AG04450 (cell line): ENCODE data around the gene FARS2. TPM values are rescaled to one million over a fixed set of nuclear protein-coding genes. Genes with fewer than 3 reads are reported as not detected.

Experiments
- CTCF ChIA-PET: fragments of 300-600, 350-600 bp; formaldehyde crosslinking; extraction: SDS; loops from one replicate; lab custom pipeline; 2022; ENCODE audit warnings: antibody characterized with exemption, inconsistent platforms; lab: Charles Lee
- POLR2A ChIA-PET: fragments of 350-600 bp; formaldehyde crosslinking; extraction: SDS; loops from one replicate; lab custom pipeline; 2021; ENCODE audit warnings: antibody characterized with exemption, inconsistent platforms; lab: Yijun Ruan, JAX
- DNase-seq: peaks from one replicate; pipeline ENCODE4 v3.0.0-alpha.2; 2011; ENCODE audit warnings: low read depth, low spot score
- H3K27ac ChIP-seq: one replicate; pipeline ENCODE4 v1.5.1; 2012; ENCODE audit warnings: low read depth, low read length, control low read depth
- H3K27me3 ChIP-seq: one replicate; pipeline ENCODE4 v1.6.0; 2012; ENCODE audit warnings: low read length; ENCODE audit not compliant: control insufficient read depth, insufficient read depth
- H3K4me3 ChIP-seq: 2 replicates; pipeline ENCODE4 v1.5.1; 2011; ENCODE audit warnings: mild to moderate bottlenecking, low read depth, low read length, control low read depth
- H3K9me3 ChIP-seq: 2 replicates; pipeline ENCODE4 v1.5.1; 2012; ENCODE audit warnings: low read length; ENCODE audit not compliant: control insufficient read depth, insufficient read depth
- CTCF ChIP-seq: IDR thresholded peaks from 2 replicates; pipeline ENCODE4 v1.5.1; 2011; ENCODE audit warnings: low read depth, low read length, control low read depth, inconsistent platforms
- polyA plus RNA-seq: library from polyadenylated mRNA; depleted of rRNA; stranded (reverse); fragments of >200 nt; gene quantifications from 2 replicates; pipeline ENCODE4 v1.2.3, GENCODE V29; 2011

FARS2 gene
- polyA plus RNA-seq, 1 experiment, result 14.0 TPM

GRCh38 chr6:5492356-5492755, 231.0 kb downstream of the FARS2 start:
- TF ChIP-seq CTCF, result no peak
- POLR2A ChIA-PET, result no interaction called here
- CTCF ChIA-PET, result interaction anchor here (3.1 kb wide), 1 partner anchor 22 kb away, joined by 17 read pairs; no protein-coding TSS in a partner anchor

GRCh38 chr6:5493806-5494205, 232.5 kb downstream of the FARS2 start:
- DNase-seq, result no peak
- Histone ChIP-seq H3K9me3 (no peaks in the 10 kb centered on the region), H3K27me3 (no peaks in the 10 kb centered on the region), H3K27ac (no peak overlapping the region), H3K4me3 (no peak overlapping the region)
- ChIA-PET CTCF (interaction anchor here (3.1 kb wide), 1 partner anchor 23 kb away, joined by 17 read pairs; no protein-coding TSS in a partner anchor), POLR2A (no interaction called here)
- no peak for TF ChIP-seq CTCF

More at GRCh38 chr6:5492356-5492755, 231.0 kb downstream of the FARS2 start:
- no peak overlapping the region for H3K4me3 ChIP-seq
- no peak overlapping the region for H3K27ac ChIP-seq
- no peaks in the 10 kb centered on the region for H3K27me3 ChIP-seq
- no peak for DNase-seq
- no peaks in the 10 kb centered on the region for H3K9me3 ChIP-seq

- no peak for DNase-seq
- POLR2A ChIA-PET, result interaction anchor here (1.0 kb wide), 1 partner anchor 13 kb away, joined by 3 read pairs; no protein-coding TSS in a partner anchor
- no peak overlapping the region for H3K4me3 ChIP-seq
- CTCF ChIA-PET, result interaction anchor here (1.4 kb wide), 2 partner anchors 9 to 27 kb away, joined by 5 to 7 read pairs; no protein-coding TSS in a partner anchor
- TF ChIP-seq CTCF, result no peak
- no peaks in the 10 kb centered on the region for H3K27me3 ChIP-seq
- no peaks in the 10 kb centered on the region for H3K9me3 ChIP-seq
- no peak overlapping the region for H3K27ac ChIP-seq
These were observed 236.7 kb downstream of the FARS2 start for GRCh38 chr6:5497896-5498578.

GRCh38 chr6:5498579-5498899, 237.2 kb downstream of the FARS2 start:
- H3K4me3 ChIP-seq, result no peak overlapping the region
- no peak overlapping the region for H3K27ac ChIP-seq
- no peaks in the 10 kb centered on the region for H3K27me3 ChIP-seq
- no peak for TF ChIP-seq CTCF
- no peak for DNase-seq
- ChIA-PET CTCF (interaction anchor here (1.4 kb wide), 2 partner anchors 9 to 28 kb away, joined by 5 to 7 read pairs; no protein-coding TSS in a partner anchor), POLR2A (interaction anchor here (1.0 kb wide), 1 partner anchor 12 kb away, joined by 3 read pairs; no protein-coding TSS in a partner anchor)
- no peaks in the 10 kb centered on the region for H3K9me3 ChIP-seq

- no peak overlapping the region for H3K4me3 ChIP-seq
- ChIA-PET POLR2A (no interaction called here), CTCF (interaction anchor here (1.9 kb wide), 1 partner anchor 29 kb away, joined by 7 read pairs; no protein-coding TSS in a partner anchor)
- no peaks in the 10 kb centered on the region for H3K27me3 ChIP-seq
- H3K9me3 ChIP-seq, result no peaks in the 10 kb centered on the region
- no peak for TF ChIP-seq CTCF
- no peak overlapping the region for H3K27ac ChIP-seq
- no peak for DNase-seq
These were observed 238.5 kb downstream of the FARS2 start for GRCh38 chr6:5499644-5500306.
